Esophagus squamous epithelium (tissue), 4 donors: ENCODE results near the gene PLCB1.

ENCODE experiments used
- POLR2A ChIP-seq, 4 donors: fragments of 450-650 bp; IDR thresholded peaks; one replicate each; pipeline ENCODE4 v1.6.1; 2017; ENCODE audit warnings: antibody characterized with exemption in 4 of 4, mild to moderate bottlenecking in 4 of 4, moderate library complexity in 3 of 4
- TF ChIP-seq, protein P1 (sequence below), 6 experiments: fragments of 450-650 bp in 4 of 6; fragments of 200-600 bp in 2 of 6; sonication (generic) in 2 of 6; IDR thresholded peaks; one replicate each; pipeline ENCODE4 v1.5.1; 2016 to 2019; ENCODE audit warnings: antibody characterized with exemption in 6 of 6, mild to moderate bottlenecking in 4 of 6, moderate library complexity in 4 of 6

DNA sequence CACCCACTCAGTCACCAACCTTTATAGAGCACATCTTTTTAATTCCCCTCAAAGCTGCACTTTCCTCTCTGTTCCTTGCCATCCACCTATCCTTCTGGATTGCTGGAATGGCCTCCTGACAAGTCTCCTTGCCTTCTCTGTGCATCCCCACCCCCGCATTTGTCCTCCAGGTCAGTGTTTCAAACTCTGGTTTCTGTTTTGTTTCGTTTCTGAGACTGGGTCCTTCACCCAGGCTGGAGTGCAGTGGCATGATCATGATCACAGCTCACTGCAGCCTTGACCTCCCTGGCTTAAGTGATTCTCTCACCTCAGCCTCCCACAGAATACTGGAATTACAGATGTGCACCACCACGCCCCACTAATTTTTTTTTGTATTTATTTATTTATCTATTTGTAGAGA is 96.2 kb downstream of the PLCB1 start:
- TF ChIP-seq, protein P1, sequence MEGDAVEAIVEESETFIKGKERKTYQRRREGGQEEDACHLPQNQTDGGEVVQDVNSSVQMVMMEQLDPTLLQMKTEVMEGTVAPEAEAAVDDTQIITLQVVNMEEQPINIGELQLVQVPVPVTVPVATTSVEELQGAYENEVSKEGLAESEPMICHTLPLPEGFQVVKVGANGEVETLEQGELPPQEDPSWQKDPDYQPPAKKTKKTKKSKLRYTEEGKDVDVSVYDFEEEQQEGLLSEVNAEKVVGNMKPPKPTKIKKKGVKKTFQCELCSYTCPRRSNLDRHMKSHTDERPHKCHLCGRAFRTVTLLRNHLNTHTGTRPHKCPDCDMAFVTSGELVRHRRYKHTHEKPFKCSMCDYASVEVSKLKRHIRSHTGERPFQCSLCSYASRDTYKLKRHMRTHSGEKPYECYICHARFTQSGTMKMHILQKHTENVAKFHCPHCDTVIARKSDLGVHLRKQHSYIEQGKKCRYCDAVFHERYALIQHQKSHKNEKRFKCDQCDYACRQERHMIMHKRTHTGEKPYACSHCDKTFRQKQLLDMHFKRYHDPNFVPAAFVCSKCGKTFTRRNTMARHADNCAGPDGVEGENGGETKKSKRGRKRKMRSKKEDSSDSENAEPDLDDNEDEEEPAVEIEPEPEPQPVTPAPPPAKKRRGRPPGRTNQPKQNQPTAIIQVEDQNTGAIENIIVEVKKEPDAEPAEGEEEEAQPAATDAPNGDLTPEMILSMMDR (IDR thresholded peaks at IDR 0.05): no peak
- TF ChIP-seq POLR2A (IDR thresholded peaks at IDR 0.05): no peak
